GM12878 (cell line): ENCODE results near the gene TXNDC15. TPM values are rescaled to one million over a fixed set of nuclear protein-coding genes. Genes with fewer than 3 reads are reported as not detected.

Experiments used
- ATAC-seq: fragments of 200-7000 bp; cut with Tn5 transposase; 3 replicates; pipeline ENCODE4 v1.9.1; 2020; ENCODE audit warnings: mild to moderate bottlenecking, moderate library complexity
- BruUV-seq: library from RNA; stranded (reverse); fragments of 400-500 nt; replicated peaks from 2 replicates; lab custom pipeline; 2021; lab: Mats Ljungman, UMichigan
- CTCF ChIA-PET: fragments of 300-600 bp; sonication (Branson Sonifier 250); formaldehyde crosslinking; extraction: SDS; loops from one replicate; lab custom pipeline; 2021; ENCODE audit warnings: inconsistent platforms; lab: Yijun Ruan, JAX
- POLR2A ChIA-PET: fragments of 350-600 bp; formaldehyde crosslinking; extraction: SDS; loops from one replicate; lab custom pipeline; 2021; ENCODE audit warnings: inconsistent platforms; lab: Charles Lee
- RAD21 ChIA-PET: fragments of 300-600 bp; sonication (Branson Sonifier 250); formaldehyde crosslinking; loops from one replicate; lab custom pipeline; 2023; ENCODE audit warnings: antibody characterized with exemption; ENCODE audit not compliant: unreplicated experiment; lab: Charles Lee
- SMC1A ChIA-PET: fragments of 300-600 bp; sonication (Branson Sonifier 250); formaldehyde crosslinking; loops from one replicate; lab custom pipeline; 2023; ENCODE audit not compliant: unreplicated experiment, uncharacterized antibody; lab: Charles Lee
- DNase-seq: peaks from one replicate; pipeline ENCODE4 v3.0.0-alpha.2; 2011; ENCODE audit warnings: low read depth, low spot score
- FAIRE-seq: peaks from 3 replicates; lab custom pipeline; 2011; peaks lifted over from hg19 to GRCh38; lab: Jason Lieb, UNC
- H2AFZ ChIP-seq: 2 replicates; pipeline ENCODE4 v1.6.0; 2011; ENCODE audit warnings: low read depth, low read length, control low read depth; ENCODE audit not compliant: control insufficient read depth
- H3K27ac ChIP-seq: 2 replicates; pipeline ENCODE4 v1.5.1; 2011; ENCODE audit warnings: control low read depth; ENCODE audit not compliant: control insufficient read depth, insufficient read depth
- H3K27me3 ChIP-seq, 2 experiments: replicated peaks in 1 of 2; 2 replicates each; pipeline versions ENCODE4 v1.6.0 to v1.6.1; 2011; ENCODE audit warnings: low read length in 1 of 2; ENCODE audit not compliant: control insufficient read depth in 2 of 2, insufficient read depth in 2 of 2
- H3K36me3 ChIP-seq, 2 experiments: 2 replicates each; pipeline ENCODE4 v1.5.1; 2011; ENCODE audit warnings: low read length in 1 of 2; ENCODE audit not compliant: control insufficient read depth in 2 of 2, insufficient read depth in 2 of 2
- H3K4me1 ChIP-seq: 2 replicates; pipeline ENCODE4 v1.6.1; 2011; ENCODE audit warnings: mild to moderate bottlenecking, low read length, moderate library complexity, mixed read lengths; ENCODE audit not compliant: control insufficient read depth, insufficient read depth
- H3K4me2 ChIP-seq: 2 replicates; pipeline ENCODE4 v1.6.0; 2011; ENCODE audit warnings: control low read depth; ENCODE audit not compliant: control insufficient read depth, insufficient read depth
- H3K4me3 ChIP-seq: fragments of 200-600 bp; sonication (generic); 2 replicates; pipeline ENCODE4 v1.5.1; 2016
- H3K79me2 ChIP-seq: 2 replicates; pipeline ENCODE4 v1.6.0; 2011; ENCODE audit warnings: low read length; ENCODE audit not compliant: control insufficient read depth, insufficient read depth
- H3K9ac ChIP-seq: 2 replicates; pipeline ENCODE4 v1.8.0; 2011; ENCODE audit warnings: low read length, control low read depth, mixed read lengths; ENCODE audit not compliant: control insufficient read depth, insufficient read depth
- H3K9me3 ChIP-seq: replicated peaks from 3 replicates; pipeline ENCODE4 v1.5.1; 2011; ENCODE audit warnings: mild to moderate bottlenecking, low read length; ENCODE audit not compliant: control insufficient read depth, insufficient read depth
- H4K20me1 ChIP-seq: 2 replicates; pipeline ENCODE4 v1.6.0; 2011; ENCODE audit not compliant: control insufficient read depth, insufficient read depth
- ASH2L ChIP-seq: fragments of 300-600, 200-600 bp; sonication (generic); IDR thresholded peaks from 2 replicates; pipeline ENCODE4 v1.6.1; 2017; ENCODE audit warnings: low read depth, mild to moderate bottlenecking, borderline replicate concordance
- DPF2 ChIP-seq: fragments of 450-650 bp; IDR thresholded peaks from 2 replicates; pipeline ENCODE4 v1.6.1; 2017; ENCODE audit warnings: mild to moderate bottlenecking
- EGR1 ChIP-seq, 2 experiments: IDR thresholded peaks; 1 replicate in 1 of 2; 2 replicates in 1 of 2; pipeline ENCODE4 v1.6.1; 2011 to 2012; ENCODE audit warnings: low read depth in 2 of 2, low read length in 2 of 2, borderline replicate concordance in 1 of 2, mild to moderate bottlenecking in 1 of 2, moderate library complexity in 1 of 2
- IRF4 ChIP-seq: IDR thresholded peaks from 2 replicates; pipeline ENCODE4 v1.6.1; 2011; ENCODE audit warnings: low read depth, low read length
- IRF5 ChIP-seq: fragments of 450-650 bp; IDR thresholded peaks from 2 replicates; pipeline ENCODE4 v1.6.1; 2017; ENCODE audit warnings: borderline replicate concordance
- MTA3 ChIP-seq: IDR thresholded peaks from 2 replicates; pipeline ENCODE4 v1.6.1; 2012; ENCODE audit warnings: low read length, inconsistent platforms, borderline replicate concordance
- NKRF ChIP-seq: fragments of 450-650 bp; conservative IDR thresholded peaks from 2 replicates; pipeline ENCODE4 v1.6.1; 2017; ENCODE audit warnings: mild to moderate bottlenecking, moderate library complexity
- SIX5 ChIP-seq: IDR thresholded peaks from 2 replicates; pipeline ENCODE4 v1.6.1; 2011; ENCODE audit warnings: mild to moderate bottlenecking, low read depth, low read length, moderate library complexity; ENCODE audit not compliant: severe bottlenecking
- SMARCA5 ChIP-seq: fragments of 450-650 bp; IDR thresholded peaks from 2 replicates; pipeline ENCODE4 v1.6.1; 2017; ENCODE audit warnings: mild to moderate bottlenecking
- SP1 ChIP-seq: IDR thresholded peaks from one replicate; pipeline ENCODE4 v1.6.1; 2011; ENCODE audit warnings: low read depth, low read length
- STAT1 ChIP-seq: fragments of 450-650 bp; conservative IDR thresholded peaks from 2 replicates; pipeline ENCODE4 v1.6.1; 2014; ENCODE audit warnings: antibody characterized with exemption, mild to moderate bottlenecking
- TCF3 ChIP-seq: IDR thresholded peaks from 2 replicates; pipeline ENCODE4 v1.6.1; 2012; ENCODE audit warnings: low read depth, mild to moderate bottlenecking, low read length, borderline replicate concordance; ENCODE audit not compliant: insufficient read depth
- ZNF207 ChIP-seq: fragments of 450-650 bp; IDR thresholded peaks from 2 replicates; pipeline ENCODE4 v1.6.1; 2014; ENCODE audit warnings: antibody characterized with exemption, mild to moderate bottlenecking, borderline replicate concordance
- ZNF592 ChIP-seq: fragments of 450-650 bp; IDR thresholded peaks from 2 replicates; pipeline ENCODE4 v1.6.1; 2017; ENCODE audit warnings: mild to moderate bottlenecking, moderate library complexity
- WGBS: methylation state at CpG from one replicate; pipeline ENCODE4 v1.1.6; 2016; ENCODE audit warnings: low lambda C conversion rate; ENCODE audit not compliant: insufficient replicate concordance, insufficient coverage; ENCODE audit errors: missing lambda C conversion rate; 5-methylcytosine and 5-hydroxymethylcytosine counted together
- in situ Hi-C: fragments of 300-500 bp; cut with MboI; formaldehyde crosslinking; loops from 9 replicates; pipeline ENCODE4 v1.14.3; 2018; ENCODE audit warnings: mixed read lengths
- intact Hi-C: fragments of 100-400 bp; cut with micrococcal nuclease; formaldehyde crosslinking; loops from one replicate; pipeline ENCODE4 v1.14.2; 2022; ENCODE audit not compliant: unreplicated experiment
- polyA plus RNA-seq, 11 experiments: library from polyadenylated mRNA; depleted of rRNA in 4 of 11; unstranded in 6 of 11; stranded (reverse) in 5 of 11; fragments of >200 nt; fragmentation: Nextera tagmentation in 4 of 11; fragmentation: Illumina TruSeq in 1 of 11; extraction: Ambion mirVana in 4 of 11; extraction: Trizol in 1 of 11; gene quantifications; 1 replicate in 1 of 11; 2 replicates in 10 of 11; pipeline versions ENCODE4 v1.2.1 to v1.2.3, GENCODE V29; 2011 to 2016; ENCODE audit warnings: inconsistent platforms in 2 of 11, missing spikeins in 2 of 11, low read depth in 1 of 11
- total RNA-seq, 4 experiments: library from RNA; depleted of rRNA in 3 of 4; stranded (reverse); fragments of >200 nt in 3 of 4; fragmentation: Illumina TruSeq in 1 of 4; extraction: Trizol in 1 of 4; gene quantifications; 2 replicates each; pipeline versions ENCODE4 v1.2.1 to v1.2.3, GENCODE V29; 2013 to 2021
- TF ChIP-seq, protein P1 (sequence below): IDR thresholded peaks from 2 replicates; pipeline ENCODE4 v1.6.1; 2011; ENCODE audit warnings: borderline replicate concordance, low read depth, mild to moderate bottlenecking, moderate library complexity, mixed read lengths, low read length; ENCODE audit not compliant: insufficient read depth; ENCODE audit errors: extremely low read length

TXNDC15 gene
- total and polyA plus RNA-seq, 10 of the 15 experiments (the other 5 are each of a cell fraction or from before 2014, with no cell fraction given), result 8.1 to 60.6 (median 38.1) TPM

DNA sequence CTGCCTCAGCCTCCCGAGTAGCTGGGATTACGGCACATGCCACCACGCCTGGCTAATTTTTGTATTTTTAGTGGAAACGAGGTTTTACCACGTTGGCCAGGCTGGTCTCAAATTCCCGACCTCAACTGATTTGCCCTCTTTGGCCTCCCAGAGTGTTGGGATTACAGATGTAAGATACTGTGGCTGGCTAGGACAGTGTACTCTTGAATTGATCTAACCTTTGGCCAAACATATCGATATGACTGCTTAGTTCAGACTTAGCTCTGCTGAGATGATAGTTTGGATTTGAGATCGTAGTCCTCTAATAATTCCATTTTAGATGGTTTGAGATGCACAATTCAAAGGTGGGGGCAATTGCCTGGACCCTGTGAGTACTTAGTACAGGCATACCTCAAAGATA lies 15.2 kb downstream of the TXNDC15 start (continued):
- TF ChIP-seq, protein P1, sequence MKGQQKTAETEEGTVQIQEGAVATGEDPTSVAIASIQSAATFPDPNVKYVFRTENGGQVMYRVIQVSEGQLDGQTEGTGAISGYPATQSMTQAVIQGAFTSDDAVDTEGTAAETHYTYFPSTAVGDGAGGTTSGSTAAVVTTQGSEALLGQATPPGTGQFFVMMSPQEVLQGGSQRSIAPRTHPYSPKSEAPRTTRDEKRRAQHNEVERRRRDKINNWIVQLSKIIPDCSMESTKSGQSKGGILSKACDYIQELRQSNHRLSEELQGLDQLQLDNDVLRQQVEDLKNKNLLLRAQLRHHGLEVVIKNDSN, result no peak
- TF ChIP-seq EGR1 (IDR thresholded peaks at IDR 0.05; ENCODE audit: borderline replicate concordance in 1 of 2, low read depth in 2 of 2, low read length in 2 of 2) (no peak), STAT1 (no peak), ASH2L (no peak)

DNA sequence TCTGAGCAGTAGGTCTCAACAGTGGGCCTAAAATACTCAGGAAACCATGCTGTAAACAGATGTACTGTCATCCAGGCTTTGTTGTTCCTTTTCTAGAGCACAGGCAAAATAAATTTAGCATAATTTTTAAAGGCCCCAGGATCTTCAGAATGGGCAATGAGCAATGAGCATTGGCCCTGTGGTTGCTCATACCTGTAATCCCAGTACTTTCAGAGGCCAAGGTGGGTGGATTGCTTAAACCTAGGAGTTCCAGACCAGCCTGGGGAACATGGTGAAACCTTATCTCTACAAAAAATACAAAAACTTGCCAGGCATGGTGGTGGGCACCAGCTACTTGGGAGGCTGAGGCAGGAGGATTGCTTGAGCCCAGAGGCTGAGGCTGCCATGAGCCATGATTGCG lies 17.3 kb downstream of the TXNDC15 start:
- no peak overlapping the region for H3K27ac ChIP-seq
- no peak overlapping the region for H3K9ac ChIP-seq
- no peaks in the 10 kb centered on the region for H4K20me1 ChIP-seq
- BruUV-seq, result no TSS peak
- no peak overlapping the region for H3K4me3 ChIP-seq
- H3K4me2 ChIP-seq, result no peak overlapping the region
- 94% methylated on average over 1 of the region's 1 CpG for WGBS
- SMC1A ChIA-PET, result interaction anchor here (0.8 to 1.5 kb wide), 2 partner anchors 13 to 152 kb away, joined by 5 read pairs; no protein-coding TSS in a partner anchor
- ATAC-seq (no peak), DNase-seq (no peak), FAIRE-seq (no peak)
- H3K79me2 ChIP-seq, result peaks cover 3% of the 10 kb centered on the region
- no peak overlapping the region for H2AFZ ChIP-seq
- RAD21 ChIA-PET, result no interaction called here
- H3K36me3 ChIP-seq, result peaks cover 16 to 19% of the 10 kb centered on the region in 2 experiments; a peak in 3 of 4 replicates
- in situ Hi-C loops (no loop called here), intact Hi-C loops (no loop called here)
- no peaks in the 10 kb centered on the region for H3K27me3 ChIP-seq
- H3K4me1 ChIP-seq, result peaks cover 7% of the 10 kb centered on the region
- CTCF ChIA-PET, result interaction anchor here (0.9 to 1.4 kb wide), 3 partner anchors 10 to 182 kb away, joined by 3 to 4 read pairs (median 4); no protein-coding TSS in a partner anchor
- POLR2A ChIA-PET, result interaction anchor here (1.2 kb wide), 1 partner anchor 10 kb away, joined by 3 read pairs; no protein-coding TSS in a partner anchor
- H3K9me3 ChIP-seq, result peaks cover 2% of the 10 kb centered on the region
- TF ChIP-seq DPF2 (no peak), SMARCA5 (no peak), ZNF592 (no peak), ZNF207 (no peak), MTA3 (no peak), TCF3 (no peak), IRF4 (no peak), IRF5 (no peak), SIX5 (no peak), SP1 (no peak), NKRF (no peak)
